Panc1 (cell line): ENCODE data around the gene OR10W1. TPM values are rescaled to one million over a fixed set of nuclear protein-coding genes. Genes with fewer than 3 reads are reported as not detected.

Source experiments
- ATAC-seq: fragments of 200-7000 bp; cut with Tn5 transposase; 2 replicates; pipeline ENCODE4 v1.9.1; 2020; ENCODE audit warnings: mild to moderate bottlenecking, moderate library complexity
- BruUV-seq: library from RNA; stranded (reverse); fragments of 400-500 nt; replicated peaks from 2 replicates; lab custom pipeline; 2021; lab: Mats Ljungman, UMichigan
- CTCF ChIA-PET: fragments of 300-600 bp; sonication (Branson Sonifier 250); formaldehyde crosslinking; loops from one replicate; lab custom pipeline; 2022; ENCODE audit warnings: antibody characterized with exemption; lab: Charles Lee
- POLR2A ChIA-PET: fragments of 300-600 bp; sonication (Branson Sonifier 250); formaldehyde crosslinking; loops from one replicate; lab custom pipeline; 2022; ENCODE audit warnings: antibody characterized with exemption; lab: Charles Lee
- DNase-seq: peaks from one replicate; pipeline ENCODE4 v3.0.0-alpha.2; 2010; ENCODE audit warnings: low read depth, low spot score
- H3K27ac ChIP-seq: 2 replicates; pipeline ENCODE4 v1.5.1; 2011; ENCODE audit warnings: mild to moderate bottlenecking, low read length, inconsistent platforms
- H3K27me3 ChIP-seq: fragments of 200-500 bp; sonication (Bioruptor generic); 2 replicates; pipeline ENCODE4 v1.6.0; 2014; ENCODE audit warnings: low read length, inconsistent platforms; ENCODE audit not compliant: control insufficient read depth, insufficient read depth
- H3K36me3 ChIP-seq: fragments of 200-500 bp; sonication (Bioruptor generic); 2 replicates; pipeline ENCODE4 v1.5.1; 2014; ENCODE audit warnings: inconsistent platforms, mild to moderate bottlenecking, low read length, moderate library complexity; ENCODE audit not compliant: control insufficient read depth, insufficient read depth
- H3K4me1 ChIP-seq: 2 replicates; pipeline ENCODE4 v1.5.1; 2011; ENCODE audit warnings: inconsistent platforms, mild to moderate bottlenecking, low read length, moderate library complexity; ENCODE audit not compliant: control insufficient read depth, insufficient read depth
- H3K4me3 ChIP-seq, 2 experiments: 2 replicates each; pipeline ENCODE4 v1.5.1; 2011 to 2012; ENCODE audit warnings: low read depth in 2 of 2, low read length in 2 of 2, mild to moderate bottlenecking in 2 of 2, inconsistent platforms in 1 of 2, moderate library complexity in 1 of 2
- H3K9me3 ChIP-seq: fragments of 200-500 bp; sonication (Bioruptor generic); 2 replicates; pipeline ENCODE4 v1.5.1; 2014; ENCODE audit warnings: low read depth, mild to moderate bottlenecking, inconsistent platforms, low read length, moderate library complexity; ENCODE audit not compliant: control insufficient read depth, insufficient read depth
- POLR2AphosphoS5 ChIP-seq: IDR thresholded peaks from 2 replicates; pipeline ENCODE4 v1.6.1; 2012; ENCODE audit warnings: mild to moderate bottlenecking, low read depth, low read length, moderate library complexity
- SIN3A ChIP-seq: IDR thresholded peaks from 2 replicates; pipeline ENCODE4 v1.6.1; 2012; ENCODE audit warnings: low read depth, mild to moderate bottlenecking, low read length, moderate library complexity, borderline replicate concordance; ENCODE audit not compliant: insufficient read depth
- TCF7L2 ChIP-seq: IDR thresholded peaks from 2 replicates; pipeline ENCODE4 v1.6.1; 2011; ENCODE audit warnings: mild to moderate bottlenecking, low read depth, low read length, inconsistent platforms
- in situ Hi-C: cut with HindIII; loops from 2 replicates; pipeline ENCODE4 v1.10.0; 2016; ENCODE audit warnings: low sequenced_read_pairs, low pct_unique_long_range_greater_than_20kb
- intact Hi-C: fragments of 100-400 bp; cut with micrococcal nuclease; formaldehyde crosslinking; loops from one replicate; pipeline ENCODE4 v1.10.0; 2022; ENCODE audit not compliant: unreplicated experiment
- total RNA-seq: library from RNA; stranded (reverse); gene quantifications from one replicate; pipeline ENCODE4 v1.2.1, GENCODE V29; 2021; ENCODE audit not compliant: unreplicated experiment
- TF ChIP-seq, protein P1 (sequence below): fragments of 450-650 bp; IDR thresholded peaks from 2 replicates; pipeline ENCODE4 v1.5.1; 2017; ENCODE audit warnings: mild to moderate bottlenecking
- TF ChIP-seq, protein P2 (sequence below), 2 experiments: IDR thresholded peaks; 2 replicates each; pipeline ENCODE4 v1.6.1; 2011 to 2012; ENCODE audit warnings: low read depth in 2 of 2, control low read depth in 1 of 2, low read length in 1 of 2, mild to moderate bottlenecking in 1 of 2, moderate library complexity in 1 of 2; ENCODE audit not compliant: insufficient read depth in 1 of 2

The OR10W1 gene
- total RNA-seq, 1 experiment from 2014 or later = not detected

DNA sequence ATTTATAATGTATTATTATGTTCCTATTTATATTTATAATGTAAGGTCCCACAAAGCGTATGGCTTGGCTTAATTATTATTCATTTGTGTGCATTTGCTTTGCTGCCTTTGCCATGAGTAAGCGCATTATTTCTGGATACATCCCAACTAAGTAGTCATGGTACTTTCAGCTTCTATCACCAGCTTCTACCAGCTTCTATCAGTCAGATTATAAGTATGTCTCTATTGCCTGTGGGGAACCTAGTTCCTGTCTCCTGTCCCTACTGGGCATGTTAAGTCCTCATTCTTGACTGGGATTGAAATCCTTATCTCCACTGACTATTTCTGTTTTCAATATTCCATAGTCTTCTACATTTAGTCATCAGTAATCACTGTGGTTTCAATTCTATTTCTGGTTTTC, 33.5 kb upstream of the OR10W1 start:
- ChIA-PET CTCF (no interaction called here), POLR2A (no interaction called here)
- Histone ChIP-seq H3K4me3 (no peak overlapping the region), H3K27me3 (peaks cover 2% of the 10 kb centered on the region; the same call in 1 of the 2 replicates), H3K36me3 (no peaks in the 10 kb centered on the region), H3K4me1 (no peaks in the 10 kb centered on the region), H3K27ac (no peak overlapping the region), H3K9me3 (no peaks in the 10 kb centered on the region)
- BruUV-seq = no TSS peak
- no peak for DNase-seq
- ATAC-seq = no peak
- intact Hi-C loops (no loop called here), in situ Hi-C loops (no loop called here)
- no peak for TF ChIP-seq TCF7L2
- TF ChIP-seq, protein P1, sequence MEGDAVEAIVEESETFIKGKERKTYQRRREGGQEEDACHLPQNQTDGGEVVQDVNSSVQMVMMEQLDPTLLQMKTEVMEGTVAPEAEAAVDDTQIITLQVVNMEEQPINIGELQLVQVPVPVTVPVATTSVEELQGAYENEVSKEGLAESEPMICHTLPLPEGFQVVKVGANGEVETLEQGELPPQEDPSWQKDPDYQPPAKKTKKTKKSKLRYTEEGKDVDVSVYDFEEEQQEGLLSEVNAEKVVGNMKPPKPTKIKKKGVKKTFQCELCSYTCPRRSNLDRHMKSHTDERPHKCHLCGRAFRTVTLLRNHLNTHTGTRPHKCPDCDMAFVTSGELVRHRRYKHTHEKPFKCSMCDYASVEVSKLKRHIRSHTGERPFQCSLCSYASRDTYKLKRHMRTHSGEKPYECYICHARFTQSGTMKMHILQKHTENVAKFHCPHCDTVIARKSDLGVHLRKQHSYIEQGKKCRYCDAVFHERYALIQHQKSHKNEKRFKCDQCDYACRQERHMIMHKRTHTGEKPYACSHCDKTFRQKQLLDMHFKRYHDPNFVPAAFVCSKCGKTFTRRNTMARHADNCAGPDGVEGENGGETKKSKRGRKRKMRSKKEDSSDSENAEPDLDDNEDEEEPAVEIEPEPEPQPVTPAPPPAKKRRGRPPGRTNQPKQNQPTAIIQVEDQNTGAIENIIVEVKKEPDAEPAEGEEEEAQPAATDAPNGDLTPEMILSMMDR = no peak
- TF ChIP-seq POLR2AphosphoS5 = no peak
- TF ChIP-seq SIN3A = no peak
- TF ChIP-seq, protein P2, sequence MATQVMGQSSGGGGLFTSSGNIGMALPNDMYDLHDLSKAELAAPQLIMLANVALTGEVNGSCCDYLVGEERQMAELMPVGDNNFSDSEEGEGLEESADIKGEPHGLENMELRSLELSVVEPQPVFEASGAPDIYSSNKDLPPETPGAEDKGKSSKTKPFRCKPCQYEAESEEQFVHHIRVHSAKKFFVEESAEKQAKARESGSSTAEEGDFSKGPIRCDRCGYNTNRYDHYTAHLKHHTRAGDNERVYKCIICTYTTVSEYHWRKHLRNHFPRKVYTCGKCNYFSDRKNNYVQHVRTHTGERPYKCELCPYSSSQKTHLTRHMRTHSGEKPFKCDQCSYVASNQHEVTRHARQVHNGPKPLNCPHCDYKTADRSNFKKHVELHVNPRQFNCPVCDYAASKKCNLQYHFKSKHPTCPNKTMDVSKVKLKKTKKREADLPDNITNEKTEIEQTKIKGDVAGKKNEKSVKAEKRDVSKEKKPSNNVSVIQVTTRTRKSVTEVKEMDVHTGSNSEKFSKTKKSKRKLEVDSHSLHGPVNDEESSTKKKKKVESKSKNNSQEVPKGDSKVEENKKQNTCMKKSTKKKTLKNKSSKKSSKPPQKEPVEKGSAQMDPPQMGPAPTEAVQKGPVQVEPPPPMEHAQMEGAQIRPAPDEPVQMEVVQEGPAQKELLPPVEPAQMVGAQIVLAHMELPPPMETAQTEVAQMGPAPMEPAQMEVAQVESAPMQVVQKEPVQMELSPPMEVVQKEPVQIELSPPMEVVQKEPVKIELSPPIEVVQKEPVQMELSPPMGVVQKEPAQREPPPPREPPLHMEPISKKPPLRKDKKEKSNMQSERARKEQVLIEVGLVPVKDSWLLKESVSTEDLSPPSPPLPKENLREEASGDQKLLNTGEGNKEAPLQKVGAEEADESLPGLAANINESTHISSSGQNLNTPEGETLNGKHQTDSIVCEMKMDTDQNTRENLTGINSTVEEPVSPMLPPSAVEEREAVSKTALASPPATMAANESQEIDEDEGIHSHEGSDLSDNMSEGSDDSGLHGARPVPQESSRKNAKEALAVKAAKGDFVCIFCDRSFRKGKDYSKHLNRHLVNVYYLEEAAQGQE (IDR thresholded peaks at IDR 0.05; ENCODE audit: insufficient read depth in 1 of 2, low read depth in 2 of 2, low read length in 1 of 2) = no peak

DNA sequence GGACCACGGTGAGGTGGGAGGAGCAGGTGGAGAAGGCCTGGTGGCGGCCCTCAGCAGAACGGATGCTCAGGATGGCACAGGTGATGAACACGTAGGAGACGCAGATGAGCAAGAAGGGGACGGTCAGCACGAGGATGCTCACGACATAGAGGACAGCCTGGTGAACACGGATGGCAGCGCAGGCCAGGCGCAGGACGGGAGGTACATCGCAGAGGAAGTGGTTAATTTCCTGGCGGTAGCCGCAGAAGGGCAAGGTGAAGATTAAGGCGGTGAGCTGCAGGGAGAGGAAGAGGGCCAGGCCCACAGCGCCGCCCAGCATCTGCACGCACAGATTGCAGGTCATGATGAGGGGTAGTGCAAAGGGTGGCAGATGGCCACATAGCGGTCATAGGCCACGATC, 24.0 kb upstream of the OR10W1 start:
- CTCF ChIA-PET = no interaction called here

More for the DNA sequence above, 24.0 kb upstream of the OR10W1 start:
- Histone ChIP-seq H3K27ac (no peak overlapping the region), H3K27me3 (peaks cover under 1% of the 10 kb centered on the region; the same call in 1 of the 2 replicates), H3K4me1 (no peaks in the 10 kb centered on the region), H3K4me3 (no peak overlapping the region), H3K9me3 (no peaks in the 10 kb centered on the region), H3K36me3 (no peaks in the 10 kb centered on the region)
- ATAC-seq (no peak), DNase-seq (no peak)
- in situ Hi-C loops (no loop called here), intact Hi-C loops (no loop called here)
- POLR2A ChIA-PET = no interaction called here
- no TSS peak for BruUV-seq
- TF ChIP-seq POLR2AphosphoS5 (no peak), SIN3A (no peak), TCF7L2 (no peak)
- TF ChIP-seq, protein P1 = no peak
- TF ChIP-seq, protein P2 (IDR thresholded peaks at IDR 0.05; ENCODE audit: insufficient read depth in 1 of 2, low read depth in 2 of 2, low read length in 1 of 2) = no peak
